ENCODE results near the gene XRCC2. TPM values are rescaled to one million over a fixed set of nuclear protein-coding genes. Genes with fewer than 3 reads are reported as not detected.
A peak's percentile ranks its signal among the peaks of the same experiment; 100 is the strongest.

The XRCC2 gene
- polyA plus RNA-seq, 10 donors, result 2.5 to 5.8 (median 3.9) TPM

DNA sequence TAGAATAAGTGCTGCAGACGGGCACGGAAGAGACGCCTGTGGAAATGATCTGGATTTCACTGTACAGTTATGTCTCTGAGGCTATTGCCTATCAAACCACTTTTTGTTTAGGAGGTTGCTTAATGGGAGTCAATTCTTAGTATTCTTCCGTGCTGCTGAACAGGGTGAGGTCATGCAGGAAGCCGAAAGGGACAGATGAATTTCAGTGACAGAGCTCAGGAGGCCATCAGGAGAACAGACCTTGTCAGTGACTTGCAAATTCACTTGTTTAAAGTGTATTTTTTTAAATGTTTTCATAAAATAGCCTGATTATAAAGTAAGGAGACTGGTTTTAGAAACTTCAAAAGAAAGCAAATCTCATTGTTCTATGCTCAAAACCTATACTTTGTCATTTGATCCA lies 58.9 kb downstream of the XRCC2 start:
- no peak for DNase-seq

DNA sequence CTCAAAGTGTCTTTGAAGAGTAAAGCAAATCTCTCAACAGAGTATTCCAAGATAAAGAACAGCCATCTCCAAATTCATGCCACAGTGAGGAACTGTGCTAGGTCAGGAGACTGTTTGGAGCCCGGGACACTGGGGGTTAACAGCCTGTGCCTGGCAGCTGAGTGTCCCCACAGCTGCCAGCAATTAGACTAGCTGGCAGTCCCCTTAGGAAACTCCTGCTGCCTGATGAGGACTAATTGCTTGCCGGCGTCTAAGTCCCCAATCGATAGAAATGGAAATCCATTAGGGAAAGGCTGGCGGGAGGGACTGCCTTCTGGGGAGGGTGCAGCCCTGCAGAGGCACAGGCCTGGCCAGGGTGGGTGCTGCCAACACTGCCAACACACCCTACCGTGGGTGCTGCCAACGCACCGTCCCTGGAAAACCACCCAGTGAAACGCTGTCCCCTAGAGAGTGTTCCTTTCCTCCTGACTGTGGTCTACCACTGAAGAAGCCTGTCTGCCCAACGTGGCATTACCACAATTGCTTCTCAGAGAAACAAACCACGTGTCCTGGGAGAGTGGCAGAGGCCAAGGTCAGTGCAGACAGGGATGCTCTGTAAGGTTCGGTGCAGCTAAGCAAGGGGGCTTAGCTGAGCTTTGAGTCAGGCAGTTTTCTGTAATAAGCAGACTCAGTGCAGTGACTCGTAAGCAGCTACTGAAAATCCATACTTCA lies 60.8 kb downstream of the XRCC2 start:
- peak in 2 of 3 donors; percentile 18 to 44 for DNase-seq

DNA sequence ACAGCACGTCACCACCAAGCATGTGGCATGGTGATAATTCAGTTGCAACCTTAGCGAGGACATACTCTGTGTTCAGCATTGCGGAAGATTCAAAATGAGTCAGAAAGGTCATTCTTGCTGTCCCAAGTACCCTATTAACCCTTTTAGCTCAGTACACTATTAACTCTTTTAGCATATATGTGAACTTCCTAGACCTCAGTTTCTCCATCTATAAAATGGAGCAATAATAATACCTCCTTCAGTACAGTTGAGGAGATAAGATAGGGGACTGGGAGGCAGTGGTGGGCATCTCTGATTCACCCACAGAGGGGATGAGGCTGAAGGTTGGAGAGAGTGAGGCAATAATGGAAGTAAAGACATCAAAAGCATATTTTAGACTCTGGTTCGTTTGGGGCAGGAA lies 67.3 kb downstream of the XRCC2 start:
- no peak for DNase-seq

DNA sequence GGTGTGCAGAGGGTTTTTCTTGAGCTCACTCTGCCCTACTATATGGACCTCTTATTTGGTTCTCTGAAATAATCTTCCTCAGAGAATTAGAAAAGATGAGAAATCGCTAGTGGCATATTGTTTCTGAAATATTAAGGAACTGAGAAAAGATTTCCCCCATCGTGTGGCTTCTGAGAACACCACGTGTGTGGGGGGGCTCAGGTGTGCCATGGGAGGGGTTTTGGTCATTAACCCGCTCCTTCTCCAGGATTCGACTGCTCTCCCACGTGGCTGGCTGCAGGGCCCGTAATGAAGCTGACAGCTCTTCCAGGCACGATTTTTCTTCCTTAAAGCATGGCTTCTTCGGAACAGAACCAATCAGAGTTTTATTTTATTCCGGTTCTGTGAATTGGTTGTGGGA lies 67.7 kb downstream of the XRCC2 start:
- DNase-seq, result no peak

DNA sequence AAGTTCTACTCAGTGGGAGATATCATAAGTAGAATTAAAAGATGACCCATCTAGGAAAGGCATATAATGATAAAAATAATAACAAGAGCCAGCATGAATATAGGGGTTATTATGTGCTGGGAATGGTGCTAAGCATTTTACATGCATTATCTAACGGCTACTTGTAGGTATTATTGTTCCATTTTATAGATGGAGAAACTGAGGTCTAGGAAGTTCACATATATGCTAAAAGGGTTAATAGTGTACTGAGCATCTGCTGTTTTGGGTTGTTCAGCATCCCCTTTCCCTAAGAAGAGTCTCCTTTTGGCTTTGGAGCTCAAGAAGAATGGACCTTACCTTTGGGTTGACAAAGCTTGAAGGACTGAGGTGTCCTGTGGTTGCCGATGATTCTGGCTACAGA lies 68.9 kb downstream of the XRCC2 start:
- DNase-seq, result no peak

DNA sequence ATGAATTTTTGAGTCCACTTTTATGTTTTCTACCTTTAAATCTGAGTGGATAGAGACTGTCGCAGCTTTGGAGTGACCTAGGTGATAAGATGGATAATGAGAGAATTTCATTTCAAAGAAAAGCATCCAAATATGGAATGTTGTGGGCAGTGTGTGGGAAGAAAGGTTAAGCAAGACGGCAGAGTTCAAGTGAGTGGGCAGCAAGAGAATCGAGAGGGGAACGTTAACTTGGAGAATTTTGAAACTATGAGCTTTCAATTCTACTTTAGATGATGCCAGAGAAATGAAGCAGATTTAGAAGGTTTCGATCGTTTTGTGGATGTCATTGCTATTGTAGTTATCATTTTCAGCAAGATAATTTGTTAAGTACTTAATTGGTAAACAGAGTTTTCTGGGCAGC lies 73.0 kb downstream of the XRCC2 start:
- no peak for DNase-seq

DNA sequence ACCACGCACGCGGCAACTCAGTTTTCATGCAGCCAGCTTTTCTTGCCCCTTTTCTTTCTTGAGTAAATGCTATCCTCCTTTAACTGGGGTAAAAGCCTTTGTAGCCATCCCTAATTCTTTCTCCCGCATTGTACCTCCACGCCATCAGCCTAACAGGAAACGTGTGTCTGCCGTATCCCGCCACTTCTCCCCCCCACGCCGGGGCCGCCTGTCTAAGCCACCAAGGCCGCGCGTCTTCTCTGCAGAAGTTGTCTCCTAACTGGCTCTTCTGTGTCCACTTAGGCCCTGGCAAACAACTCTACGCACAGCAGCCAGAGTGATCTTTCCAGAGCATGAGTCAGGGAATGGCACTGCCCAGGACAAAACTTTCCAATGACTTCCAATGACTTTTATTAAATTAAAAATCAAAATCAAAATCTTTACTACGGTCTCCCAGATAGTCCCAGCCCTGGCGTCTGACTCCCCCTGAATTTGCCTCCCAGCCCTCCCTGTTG lies 74.6 kb downstream of the XRCC2 start:
- no peak for DNase-seq

DNA sequence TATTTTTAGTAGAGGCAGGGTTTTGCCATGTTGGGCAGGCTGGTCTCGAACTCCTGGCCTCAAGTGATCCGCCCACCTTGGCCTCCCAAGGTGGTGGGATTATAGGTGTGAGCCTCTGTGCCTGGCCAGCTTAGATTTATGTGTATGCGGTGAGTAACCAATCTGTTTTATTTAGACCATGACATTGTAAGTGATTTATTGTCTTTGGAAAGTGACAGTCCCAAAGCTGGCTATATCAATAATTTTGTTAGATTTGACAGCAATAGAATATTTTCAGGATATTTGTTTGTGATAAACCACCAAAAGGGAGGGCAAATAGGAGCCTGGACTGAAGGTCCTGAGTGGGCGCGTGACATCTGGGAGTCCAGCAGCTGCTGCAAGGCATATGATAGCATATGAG lies 75.7 kb downstream of the XRCC2 start:
- DNase-seq, result no peak

DNA sequence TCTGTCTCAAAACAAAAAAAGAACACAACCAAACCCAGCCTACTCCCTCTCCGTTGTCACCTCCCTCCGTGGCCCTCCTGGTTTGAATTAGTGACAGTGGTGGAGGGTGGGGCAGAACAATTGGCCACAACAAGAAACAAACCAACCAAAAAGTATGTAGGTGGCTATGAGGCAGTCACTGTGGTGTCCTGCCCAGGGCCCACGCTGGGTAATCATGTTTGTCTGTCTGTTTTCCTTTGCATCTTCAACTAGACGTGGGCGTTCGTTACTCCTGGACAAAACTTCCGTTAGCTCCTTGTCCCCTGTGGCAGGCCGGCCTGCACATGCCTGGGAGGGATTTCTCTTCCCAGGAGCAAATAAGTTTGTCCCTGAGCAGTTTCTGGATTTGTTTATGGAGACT lies 78.4 kb downstream of the XRCC2 start:
- no peak for DNase-seq

DNA sequence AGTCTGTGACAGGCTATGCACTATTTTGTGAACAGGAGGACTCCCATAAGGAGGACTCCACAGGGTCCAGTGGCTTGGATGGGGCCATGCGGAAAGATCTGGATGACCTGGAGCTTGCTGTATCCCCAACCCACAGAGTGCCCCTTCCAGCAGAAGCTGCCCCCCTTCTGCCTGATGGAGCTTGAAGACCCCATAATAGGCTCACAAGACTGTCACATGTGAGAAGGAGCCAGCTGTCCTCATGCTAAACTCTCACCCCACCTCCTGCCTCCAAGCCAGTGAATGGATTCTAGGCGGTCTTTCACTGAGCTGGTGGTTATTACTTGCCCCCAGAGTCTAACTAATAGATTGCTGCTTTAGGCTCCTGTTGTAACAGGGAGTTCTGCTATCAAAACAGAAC lies 79.1 kb downstream of the XRCC2 start:
- DNase-seq, result no peak

Other genes starting within 250 kb of the XRCC2 start
- 10 to 100 TPM; 28.0 to 41.9 (median 33.5) TPM for gene KMT2C, start 240.1 kb downstream of the XRCC2 start, polyA plus RNA-seq (ENCODE audit: insufficient read length in 10 of 10)
- gene ACTR3B, start 83.6 kb upstream of the XRCC2 start, polyA plus RNA-seq (ENCODE audit: insufficient read length in 10 of 10), result 10 to 100 TPM in 4 of 10 donors, 1 to 10 TPM in 6; 6.5 to 13.2 (median 9.5) TPM